Endodermal cell (in vitro differentiated cells): Measurements from ENCODE around the gene PPP1R14B. TPM values are rescaled to one million over a fixed set of nuclear protein-coding genes. Genes with fewer than 3 reads are reported as not detected.
A peak's percentile ranks its signal among the peaks of the same experiment; 100 is the strongest.

Experiments
- DNase-seq: peaks from one replicate; pipeline ENCODE4 v3.0.0-alpha.2; 2017
- H3K27ac ChIP-seq: 2 replicates; pipeline ENCODE4 v1.5.1; 2013; ENCODE audit warnings: mild to moderate bottlenecking, low read depth, low read length, moderate library complexity
- H3K27me3 ChIP-seq: 2 replicates; pipeline ENCODE4 v1.6.1; 2013; ENCODE audit warnings: mild to moderate bottlenecking, low read length, moderate library complexity; ENCODE audit not compliant: insufficient read depth, control insufficient read depth, poor library complexity, severe bottlenecking
- H3K36me3 ChIP-seq: 2 replicates; pipeline ENCODE4 v1.7.0; 2013; ENCODE audit warnings: mild to moderate bottlenecking, low read length, moderate library complexity; ENCODE audit not compliant: control insufficient read depth, insufficient read depth
- H3K4me1 ChIP-seq: one replicate; pipeline ENCODE4 v1.7.0; 2013; ENCODE audit warnings: low read length; ENCODE audit not compliant: control insufficient read depth, insufficient read depth
- H3K4me3 ChIP-seq: 2 replicates; pipeline ENCODE4 v1.5.1; 2013; ENCODE audit warnings: mild to moderate bottlenecking, low read length, moderate library complexity
- H3K9ac ChIP-seq: 2 replicates; pipeline ENCODE4 v1.6.1; 2013; ENCODE audit warnings: mild to moderate bottlenecking, low read length, moderate library complexity; ENCODE audit not compliant: poor library complexity, severe bottlenecking; ENCODE audit errors: extremely low read depth
- H3K9me3 ChIP-seq: 2 replicates; pipeline ENCODE4 v1.6.1; 2013; ENCODE audit warnings: mild to moderate bottlenecking, low read length, moderate library complexity; ENCODE audit not compliant: control insufficient read depth
- H3K27ac Mint-ChIP-seq: 2 replicates; pipeline ENCODE4 v1.8.0; 2020; ENCODE audit warnings: mixed read lengths
- H3K27me3 Mint-ChIP-seq: 2 replicates; pipeline ENCODE4 v1.8.0; 2021; ENCODE audit warnings: mild to moderate bottlenecking, mixed read lengths; ENCODE audit not compliant: insufficient read depth
- H3K36me3 Mint-ChIP-seq: 2 replicates; pipeline ENCODE4 v1.8.0; 2020; ENCODE audit warnings: low read depth, mixed read lengths
- H3K4me1 Mint-ChIP-seq: 2 replicates; pipeline ENCODE4 v1.8.0; 2020; ENCODE audit warnings: mixed read lengths
- H3K4me3 Mint-ChIP-seq: 2 replicates; pipeline ENCODE4 v1.8.0; 2020; ENCODE audit warnings: mild to moderate bottlenecking, moderate library complexity, mixed read lengths
- H3K9me3 Mint-ChIP-seq: 2 replicates; pipeline ENCODE4 v1.8.0; 2020; ENCODE audit warnings: mild to moderate bottlenecking, mixed read lengths
- CTCF ChIP-seq: fragments of 200-600 bp; sonication (generic); conservative IDR thresholded peaks from 2 replicates; pipeline ENCODE4 v1.5.0; 2021; ENCODE audit warnings: antibody characterized with exemption, mild to moderate bottlenecking
- WGBS, 2 experiments: methylation state at CpG; one replicate each; pipeline versions ENCODE4 v1.1.5 to v1.1.7; 2013; ENCODE audit warnings: missing lambda C conversion rate in 2 of 2, mixed read lengths in 1 of 2; ENCODE audit not compliant: insufficient coverage in 1 of 2, insufficient read length in 1 of 2; 5-methylcytosine and 5-hydroxymethylcytosine counted together
- total RNA-seq, 2 donors: library from RNA; stranded (reverse); fragmentation: NEBNext Ultra II Directional in 1 of 2; extraction: Animal tissue kit (Norgen Biotek cat#: 25700) in 1 of 2; gene quantifications; 2 replicates in 1 of 2; 3 replicates in 1 of 2; pipeline ENCODE4 v1.2.1, GENCODE V29; 2021

PPP1R14B gene
- total RNA-seq, 2 donors from 2014 or later = 228 to 265 TPM

DNA sequence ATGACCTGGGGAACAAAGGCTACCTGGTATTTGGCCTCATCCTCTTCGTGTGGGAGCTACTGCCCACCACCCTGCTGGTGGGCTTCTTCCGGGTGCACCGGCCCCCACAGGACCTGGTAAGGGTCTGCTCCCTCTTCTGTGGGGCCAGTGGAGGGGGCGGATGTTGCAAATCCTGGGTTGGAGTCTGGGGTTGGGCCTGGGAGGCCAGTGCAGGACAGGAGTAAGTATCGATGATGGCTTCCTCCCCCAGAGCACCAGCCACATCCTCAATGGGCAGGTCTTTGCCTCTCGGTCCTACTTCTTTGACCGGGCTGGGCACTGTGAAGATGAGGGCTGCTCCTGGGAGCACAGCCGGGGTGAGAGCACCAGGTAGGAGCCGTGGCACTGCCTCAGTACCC, 41.6 kb upstream of the PPP1R14B start:
- Mint-ChIP-seq H3K4me1 (peaks cover 6% of the 10 kb centered on the region), H3K4me3 (no peak overlapping the region)
- 89 to 90% methylated on average over 3 to 9 of the region's 9 CpGs for WGBS, 2 experiments

DNA sequence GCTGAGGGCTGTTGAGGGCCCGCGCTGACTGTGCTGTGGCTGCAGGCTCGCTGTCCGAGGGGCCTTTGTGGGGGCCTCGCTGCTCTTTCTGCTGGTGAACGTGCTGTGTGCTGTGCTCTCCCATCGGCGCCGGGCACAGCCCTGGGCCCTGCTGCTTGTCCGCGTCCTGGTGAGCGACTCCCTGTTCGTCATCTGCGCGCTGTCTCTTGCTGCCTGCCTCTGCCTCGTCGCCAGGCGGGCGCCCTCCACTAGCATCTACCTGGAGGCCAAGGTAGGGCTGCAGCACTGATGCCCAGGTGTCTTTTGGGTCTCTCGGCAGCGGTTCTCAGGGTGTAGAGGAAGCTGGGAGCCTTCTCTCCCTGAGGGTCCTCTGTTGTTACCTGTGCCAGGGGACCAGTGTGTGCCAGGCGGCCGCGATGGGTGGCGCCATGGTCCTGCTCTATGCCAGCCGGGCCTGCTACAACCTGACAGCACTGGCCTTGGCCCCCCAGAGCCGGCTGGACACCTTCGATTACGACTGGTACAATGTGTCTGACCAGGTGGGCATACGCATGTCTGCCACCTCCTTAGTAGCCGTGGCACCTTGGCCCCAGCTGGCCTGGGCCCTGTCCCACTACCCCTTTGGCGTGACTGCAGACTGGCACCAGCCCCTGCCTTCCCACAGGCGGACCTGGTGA, 41.1 kb upstream of the PPP1R14B start:
- no peak overlapping the region for H3K4me3 ChIP-seq
- no peak overlapping the region for H3K27ac ChIP-seq
- Mint-ChIP-seq H3K27me3 (peaks cover 35% of the 10 kb centered on the region), H3K4me1 (peaks cover 6% of the 10 kb centered on the region), H3K27ac (no peak overlapping the region), H3K9me3 (no peaks in the 10 kb centered on the region), H3K36me3 (peaks cover 8% of the 10 kb centered on the region), H3K4me3 (no peak overlapping the region)
- DNase-seq = no peak
- H3K9ac ChIP-seq = no peak overlapping the region
- H3K27me3 ChIP-seq = peaks cover 36% of the 10 kb centered on the region
- no peaks in the 10 kb centered on the region for H3K4me1 ChIP-seq
- H3K9me3 ChIP-seq = no peaks in the 10 kb centered on the region
- no peak for TF ChIP-seq CTCF
- H3K36me3 ChIP-seq = peaks cover 4% of the 10 kb centered on the region
- 92 to 95% methylated on average over 20 to 33 of the region's 33 CpGs for WGBS, 2 experiments

More for the DNA sequence above, 41.6 kb upstream of the PPP1R14B start:
- Histone ChIP-seq H3K9me3 (no peaks in the 10 kb centered on the region), H3K27ac (no peak overlapping the region), H3K4me3 (no peak overlapping the region), H3K27me3 (peaks cover 41% of the 10 kb centered on the region), H3K9ac (no peak overlapping the region), H3K36me3 (no peaks in the 10 kb centered on the region), H3K4me1 (no peaks in the 10 kb centered on the region)
- no peak for DNase-seq
- Mint-ChIP-seq H3K9me3 (no peaks in the 10 kb centered on the region), H3K27ac (no peak overlapping the region), H3K36me3 (peaks cover 5% of the 10 kb centered on the region), H3K27me3 (peaks cover 41% of the 10 kb centered on the region)
- no peak for TF ChIP-seq CTCF

DNA sequence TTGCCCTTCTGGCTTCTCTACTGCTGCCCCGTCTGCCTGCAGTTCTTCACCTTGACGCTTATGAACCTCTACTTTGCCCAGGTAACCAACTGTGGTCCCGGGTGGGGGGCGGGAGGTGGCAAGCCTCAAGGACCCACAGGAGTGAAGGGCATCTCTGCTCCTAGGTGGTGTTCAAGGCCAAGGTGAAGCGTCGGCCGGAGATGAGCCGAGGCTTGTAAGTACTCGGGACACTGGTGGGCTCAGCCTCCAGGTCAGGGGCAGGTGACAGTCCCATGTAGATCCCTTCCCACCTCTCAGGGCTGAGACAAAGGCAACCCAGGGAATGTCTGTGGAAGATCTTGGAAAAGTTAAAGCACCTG, 40.0 kb upstream of the PPP1R14B start:
- H3K9me3 ChIP-seq = no peaks in the 10 kb centered on the region
- H3K4me1 ChIP-seq = no peaks in the 10 kb centered on the region
- Mint-ChIP-seq H3K9me3 (no peaks in the 10 kb centered on the region), H3K27ac (no peak overlapping the region), H3K4me1 (peaks cover 6% of the 10 kb centered on the region), H3K36me3 (peaks cover 12% of the 10 kb centered on the region), H3K27me3 (peaks cover 29% of the 10 kb centered on the region), H3K4me3 (peak overlapping the region; percentile 69)
- H3K36me3 ChIP-seq = peaks cover 10% of the 10 kb centered on the region
- no peak overlapping the region for H3K27ac ChIP-seq
- no peak overlapping the region for H3K9ac ChIP-seq
- H3K4me3 ChIP-seq = peak overlapping the region; percentile 84
- H3K27me3 ChIP-seq = peaks cover 25% of the 10 kb centered on the region
- no peak for TF ChIP-seq CTCF
- DNase-seq = no peak
- 84 to 87% methylated on average over 4 to 9 of the region's 9 CpGs for WGBS, 2 experiments
